RWPE1 (cell line): ENCODE measurements around the gene NFATC2.

Source experiments
- CTCF ChIA-PET: fragments of 350-600 bp; sonication (Branson Sonifier 250); formaldehyde crosslinking; extraction: SDS; loops from one replicate; lab custom pipeline; 2021; lab: Yijun Ruan, JAX
- POLR2A ChIA-PET: fragments of 400-600 bp; formaldehyde crosslinking; extraction: SDS; loops from one replicate; lab custom pipeline; 2020; ENCODE audit warnings: antibody characterized with exemption; ENCODE audit not compliant: low non-redundant PET; lab: Yijun Ruan, JAX
- DNase-seq: peaks from one replicate; pipeline ENCODE4 v3.0.0; 2012; ENCODE audit warnings: low spot score
- H3K27ac ChIP-seq: fragments of 450-650 bp; 2 replicates; pipeline ENCODE4 v1.5.1; 2017
- TF ChIP-seq, protein P1 (sequence below): fragments of 450-650 bp; conservative IDR thresholded peaks from 2 replicates; pipeline ENCODE4 v1.5.1; 2017; ENCODE audit warnings: low read depth, mild to moderate bottlenecking

The NFATC2 gene

GRCh38 chr20:51560042-51560441, 17.5 kb upstream of the NFATC2 start:
- POLR2A ChIA-PET, result no interaction called here
- TF ChIP-seq, protein P1, sequence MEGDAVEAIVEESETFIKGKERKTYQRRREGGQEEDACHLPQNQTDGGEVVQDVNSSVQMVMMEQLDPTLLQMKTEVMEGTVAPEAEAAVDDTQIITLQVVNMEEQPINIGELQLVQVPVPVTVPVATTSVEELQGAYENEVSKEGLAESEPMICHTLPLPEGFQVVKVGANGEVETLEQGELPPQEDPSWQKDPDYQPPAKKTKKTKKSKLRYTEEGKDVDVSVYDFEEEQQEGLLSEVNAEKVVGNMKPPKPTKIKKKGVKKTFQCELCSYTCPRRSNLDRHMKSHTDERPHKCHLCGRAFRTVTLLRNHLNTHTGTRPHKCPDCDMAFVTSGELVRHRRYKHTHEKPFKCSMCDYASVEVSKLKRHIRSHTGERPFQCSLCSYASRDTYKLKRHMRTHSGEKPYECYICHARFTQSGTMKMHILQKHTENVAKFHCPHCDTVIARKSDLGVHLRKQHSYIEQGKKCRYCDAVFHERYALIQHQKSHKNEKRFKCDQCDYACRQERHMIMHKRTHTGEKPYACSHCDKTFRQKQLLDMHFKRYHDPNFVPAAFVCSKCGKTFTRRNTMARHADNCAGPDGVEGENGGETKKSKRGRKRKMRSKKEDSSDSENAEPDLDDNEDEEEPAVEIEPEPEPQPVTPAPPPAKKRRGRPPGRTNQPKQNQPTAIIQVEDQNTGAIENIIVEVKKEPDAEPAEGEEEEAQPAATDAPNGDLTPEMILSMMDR, result no peak
- no peak overlapping the region for H3K27ac ChIP-seq
- DNase-seq, result no peak
- CTCF ChIA-PET, result interaction anchor here (0.7 kb wide), 1 partner anchor 11 kb away, joined by 4 read pairs; no protein-coding TSS in a partner anchor

DNA sequence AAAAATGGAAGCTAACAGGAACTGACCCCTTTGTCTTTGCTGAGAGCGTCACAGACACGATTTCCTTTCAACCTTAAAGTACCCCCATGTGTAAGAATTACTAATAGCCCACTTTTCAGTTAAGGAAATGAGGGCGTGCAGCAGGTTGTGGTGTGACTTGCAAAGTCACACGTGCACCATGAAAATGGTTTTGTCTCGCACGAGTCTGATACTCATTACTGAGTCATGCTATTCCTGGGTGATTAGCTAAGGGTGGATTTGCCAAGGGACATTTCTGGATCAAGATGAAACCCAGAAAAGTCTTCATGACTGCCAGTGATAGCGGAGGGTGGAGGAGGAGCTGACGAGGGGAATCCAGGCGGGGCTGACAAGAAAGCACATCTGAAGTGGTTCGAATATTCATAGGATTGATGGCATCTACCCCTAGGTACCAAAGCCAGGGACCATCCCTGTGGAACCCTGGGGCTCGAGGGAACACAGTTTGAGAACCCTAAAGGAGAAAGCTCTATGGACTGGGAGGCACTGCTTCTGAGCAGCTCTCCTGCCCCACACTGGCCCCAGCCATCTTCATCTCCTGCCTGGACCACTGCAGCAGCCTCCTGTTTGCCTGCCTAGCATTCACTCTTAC, 12.1 kb upstream of the NFATC2 start:
- H3K27ac ChIP-seq, result peak overlapping the region; percentile 33; the same call in 1 of the 2 replicates
- ChIA-PET POLR2A (no interaction called here), CTCF (interaction anchor here (0.6 to 1.2 kb wide), 4 partner anchors 169 to 540 kb away, joined by 3 to 4 read pairs (median 3); no protein-coding TSS in a partner anchor)
- TF ChIP-seq, protein P1, result no peak
- DNase-seq, result peak; percentile 67

- H3K27ac ChIP-seq, result no peak overlapping the region
- DNase-seq, result peak; percentile 72
- ChIA-PET POLR2A (no interaction called here), CTCF (interaction anchor here (0.5 to 1.2 kb wide), 4 partner anchors 53 to 539 kb away, joined by 3 read pairs; no protein-coding TSS in a partner anchor)
- TF ChIP-seq, protein P1, result no peak
These were observed 11.5 kb upstream of the NFATC2 start for GRCh38 chr20:51553897-51554486.

GRCh38 chr20:51551186-51551585, 8.7 kb upstream of the NFATC2 start:
- ChIA-PET POLR2A (interaction anchor here (0.6 to 0.7 kb wide), 2 partner anchors 72 to 106 kb away, joined by 3 to 5 read pairs; no protein-coding TSS in a partner anchor), CTCF (interaction anchor here (0.6 kb wide), 1 partner anchor 1330 kb away, joined by 3 read pairs; no protein-coding TSS in a partner anchor)
- TF ChIP-seq, protein P1, result no peak
- no peak overlapping the region for H3K27ac ChIP-seq
- no peak for DNase-seq

DNA sequence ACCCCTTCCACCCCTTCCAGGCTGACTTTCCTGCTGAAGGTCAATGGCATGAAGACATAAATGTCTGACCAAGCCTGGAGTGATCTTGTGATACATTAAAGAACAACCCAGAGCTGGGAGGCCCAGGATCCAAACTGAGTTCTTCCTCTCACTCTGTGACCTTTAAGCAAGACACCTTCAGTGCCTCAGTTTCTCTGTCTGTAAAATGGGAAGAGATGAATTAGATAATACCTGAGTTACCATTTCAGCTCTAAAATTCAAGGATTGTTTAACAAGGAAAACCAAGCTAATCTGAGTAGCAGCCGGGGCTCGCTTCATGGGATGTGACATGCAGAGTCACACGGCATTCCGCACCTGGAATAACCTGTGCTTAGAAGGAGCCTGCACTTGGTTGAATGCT, 7.0 kb upstream of the NFATC2 start:
- TF ChIP-seq, protein P1, result no peak
- no peak for DNase-seq
- CTCF ChIA-PET, result interaction anchor here (0.6 to 1.0 kb wide), 4 partner anchors 11 to 164 kb away, joined by 3 to 4 read pairs (median 3); no protein-coding TSS in a partner anchor
- no peak overlapping the region for H3K27ac ChIP-seq
- POLR2A ChIA-PET, result no interaction called here

- CTCF ChIA-PET, result interaction anchor here (0.6 to 1.9 kb wide), 2 partner anchors 15 to 57 kb away, joined by 3 to 6 read pairs; no protein-coding TSS in a partner anchor
- POLR2A ChIA-PET, result no interaction called here
- no peak overlapping the region for H3K27ac ChIP-seq
- no peak for DNase-seq
- TF ChIP-seq, protein P1, result no peak
These were observed 5.4 kb upstream of the NFATC2 start for GRCh38 chr20:51547951-51548350.
